Dendritic cell treated with granulocyte-macrophage colony-stimulating factor and Interleukin-4, amounts not matched to agents 40 ng/mL and 50 ng/mL, for 4 days (primary cell): ENCODE measurements around the gene BLCAP.
"Not testable (repeated sequence)": the region's sequence is repeated elsewhere in the genome, so short reads cannot be mapped to it uniquely, and the experiment has no call there.

Experiments
- H3K27ac Mint-ChIP-seq: one replicate; pipeline ENCODE4 v1.8.0; 2022; ENCODE audit warnings: mild to moderate bottlenecking, mixed read lengths
- H3K27me3 Mint-ChIP-seq: one replicate; pipeline ENCODE4 v1.8.0; 2022; ENCODE audit warnings: mild to moderate bottlenecking, mixed read lengths
- H3K36me3 Mint-ChIP-seq: one replicate; pipeline ENCODE4 v1.8.0; 2022; ENCODE audit warnings: low read depth, mixed read lengths
- H3K4me1 Mint-ChIP-seq: one replicate; pipeline ENCODE4 v1.8.0; 2022; ENCODE audit warnings: low read depth, mixed read lengths
- H3K4me3 Mint-ChIP-seq: one replicate; pipeline ENCODE4 v1.8.0; 2022; ENCODE audit warnings: mild to moderate bottlenecking, moderate library complexity, mixed read lengths
- H3K9me3 Mint-ChIP-seq: one replicate; pipeline ENCODE4 v1.8.0; 2022; ENCODE audit warnings: mixed read lengths
- intact Hi-C: fragments of 100-400 bp; cut with micrococcal nuclease; formaldehyde crosslinking; loops from one replicate; pipeline ENCODE4 v1.15.0; 2022

Gene BLCAP, protein sequence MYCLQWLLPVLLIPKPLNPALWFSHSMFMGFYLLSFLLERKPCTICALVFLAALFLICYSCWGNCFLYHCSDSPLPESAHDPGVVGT

GRCh38 chr20:37527638-37528445 is at the start of gene BLCAP:
Gene BLCAP (minus strand): TSS chr20:37527876. CDS start chr20:37519174, 8,702 bp downstream.
- Mint-ChIP-seq H3K4me3 (peak within 1 kb of the TSS; percentile 93), H3K27me3 (peaks cover 8% of the 10 kb centered on the region), H3K4me1 (peaks cover 51% of the 10 kb centered on the region), H3K27ac (peak within 1 kb of the TSS; percentile 98), H3K9me3 (no peaks in the 10 kb centered on the region), H3K36me3 (peaks cover 39% of the 10 kb centered on the region)
- intact Hi-C loops, result loop anchor here (1.0 to 5.0 kb wide), 2 partner anchors 136 to 259 kb away; no protein-coding TSS in a partner anchor

DNA sequence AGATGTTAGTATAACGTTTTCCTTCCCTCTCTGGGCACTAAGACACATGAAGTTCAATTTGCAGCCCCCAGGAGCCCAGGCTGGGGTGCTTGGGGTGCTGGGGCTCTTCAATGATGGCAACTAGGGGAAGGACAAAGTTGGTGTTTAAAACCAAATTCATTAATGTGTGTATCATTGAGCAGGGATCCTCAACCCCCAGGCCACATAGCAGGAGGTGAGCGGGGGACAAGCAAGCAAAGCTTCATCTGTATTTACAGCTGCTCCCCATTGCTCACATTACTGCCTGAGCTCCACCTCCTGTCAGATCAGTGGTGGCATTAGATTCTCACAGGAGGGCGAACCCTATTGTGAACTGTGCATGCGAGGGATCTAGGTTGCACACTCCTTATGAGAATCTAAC is 49.8 kb upstream of the BLCAP start:
- H3K9me3 Mint-ChIP-seq, H3K4me3 Mint-ChIP-seq, intact Hi-C loops, H3K36me3 Mint-ChIP-seq, H3K27ac Mint-ChIP-seq: not testable (repeated sequence)
- Mint-ChIP-seq H3K4me1 (peaks cover 12% of the 10 kb centered on the region), H3K27me3 (peaks cover 28% of the 10 kb centered on the region)

GRCh38 chr20:37576911-37577310 is 49.2 kb upstream of the BLCAP start:
- Mint-ChIP-seq H3K9me3 (no peaks in the 10 kb centered on the region), H3K36me3 (no peaks in the 10 kb centered on the region), H3K4me1 (peaks cover 12% of the 10 kb centered on the region), H3K27me3 (peaks cover 31% of the 10 kb centered on the region), H3K4me3 (no peak overlapping the region), H3K27ac (no peak overlapping the region)
- intact Hi-C loops, result no loop called here

GRCh38 chr20:37575884-37576283 is 48.2 kb upstream of the BLCAP start:
- no peak overlapping the region for H3K27ac Mint-ChIP-seq
- H3K4me3 Mint-ChIP-seq, result no peak overlapping the region
- peaks cover 12% of the 10 kb centered on the region for H3K4me1 Mint-ChIP-seq
- H3K36me3 Mint-ChIP-seq, result no peaks in the 10 kb centered on the region
- no peaks in the 10 kb centered on the region for H3K9me3 Mint-ChIP-seq
- peaks cover 37% of the 10 kb centered on the region for H3K27me3 Mint-ChIP-seq
- intact Hi-C loops, result no loop called here

GRCh38 chr20:37574199-37574890 is 46.7 kb upstream of the BLCAP start:
- peaks cover 12% of the 10 kb centered on the region for H3K4me1 Mint-ChIP-seq
- H3K4me3 Mint-ChIP-seq, result no peak overlapping the region
- peaks cover 44% of the 10 kb centered on the region for H3K27me3 Mint-ChIP-seq
- no peaks in the 10 kb centered on the region for H3K36me3 Mint-ChIP-seq
- H3K27ac Mint-ChIP-seq, result no peak overlapping the region
- intact Hi-C loops, result no loop called here
- H3K9me3 Mint-ChIP-seq, result no peaks in the 10 kb centered on the region

DNA sequence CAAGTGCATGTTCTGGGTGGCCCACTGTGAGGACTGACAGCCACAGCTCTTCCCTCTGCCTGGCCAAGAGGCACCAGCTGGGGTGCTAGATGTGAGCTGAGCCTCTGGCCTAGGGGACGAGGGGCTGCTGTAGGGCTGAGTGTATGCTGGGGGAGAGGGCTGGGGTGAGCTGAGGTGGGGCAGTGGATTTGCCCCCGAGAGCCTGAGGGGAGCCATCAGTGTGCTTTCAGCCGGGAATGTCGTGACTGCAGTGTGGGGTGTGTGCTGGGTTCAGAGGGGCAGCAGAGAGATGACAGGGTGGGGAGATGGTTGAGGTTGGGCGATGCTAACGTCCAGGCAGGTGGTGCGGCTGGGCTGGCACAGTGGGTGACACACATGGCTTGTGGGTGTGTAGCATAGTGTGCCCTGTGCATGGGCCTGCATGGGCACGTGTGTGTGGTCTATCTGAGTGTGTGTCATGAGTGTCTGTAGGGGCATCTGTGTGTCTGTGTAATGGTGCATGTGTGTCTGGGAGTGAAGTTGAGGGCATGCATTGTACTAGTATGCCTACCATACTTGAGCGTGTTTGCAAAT is 46.0 kb upstream of the BLCAP start:
- Mint-ChIP-seq H3K27ac (no peak overlapping the region), H3K27me3 (peaks cover 47% of the 10 kb centered on the region)

DNA sequence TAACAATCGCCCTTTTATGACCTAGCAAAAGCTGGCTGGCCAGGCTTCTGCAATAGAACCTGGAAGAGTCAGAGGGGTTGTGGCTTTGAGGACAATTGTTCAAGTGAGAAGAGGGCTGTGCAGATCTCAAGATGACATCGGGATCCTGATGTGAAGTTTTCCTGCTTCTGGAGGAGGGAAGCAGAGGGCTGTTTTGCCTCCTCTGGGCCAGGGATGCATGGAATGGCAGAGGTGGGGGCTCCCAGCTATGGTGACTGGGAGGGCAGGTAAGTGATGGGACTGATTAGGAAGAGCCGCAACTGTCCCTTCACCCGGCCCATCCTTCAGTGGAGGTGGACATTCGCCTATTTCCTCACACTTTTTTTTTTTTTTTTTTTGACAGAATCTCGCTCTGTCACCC is 43.4 kb upstream of the BLCAP start:
- H3K9me3 Mint-ChIP-seq, result no peaks in the 10 kb centered on the region
- no peak overlapping the region for H3K4me3 Mint-ChIP-seq
- intact Hi-C loops, result no loop called here
- H3K27me3 Mint-ChIP-seq, result peaks cover 54% of the 10 kb centered on the region
- H3K4me1 Mint-ChIP-seq, result peaks cover 9% of the 10 kb centered on the region
- H3K27ac Mint-ChIP-seq, result no peak overlapping the region
- H3K36me3 Mint-ChIP-seq, result no peaks in the 10 kb centered on the region

More for the DNA sequence above, 46.0 kb upstream of the BLCAP start:
- intact Hi-C loops, result no loop called here
- Mint-ChIP-seq H3K4me1 (peaks cover 12% of the 10 kb centered on the region), H3K4me3 (no peak overlapping the region), H3K36me3 (no peaks in the 10 kb centered on the region), H3K9me3 (no peaks in the 10 kb centered on the region)

GRCh38 chr20:37570419-37570818 is 42.7 kb upstream of the BLCAP start:
- Mint-ChIP-seq H3K36me3 (no peaks in the 10 kb centered on the region), H3K4me3 (no peak overlapping the region), H3K27ac (no peak overlapping the region), H3K9me3 (no peaks in the 10 kb centered on the region), H3K4me1 (peaks cover 6% of the 10 kb centered on the region), H3K27me3 (peaks cover 58% of the 10 kb centered on the region)
- intact Hi-C loops, result no loop called here

DNA sequence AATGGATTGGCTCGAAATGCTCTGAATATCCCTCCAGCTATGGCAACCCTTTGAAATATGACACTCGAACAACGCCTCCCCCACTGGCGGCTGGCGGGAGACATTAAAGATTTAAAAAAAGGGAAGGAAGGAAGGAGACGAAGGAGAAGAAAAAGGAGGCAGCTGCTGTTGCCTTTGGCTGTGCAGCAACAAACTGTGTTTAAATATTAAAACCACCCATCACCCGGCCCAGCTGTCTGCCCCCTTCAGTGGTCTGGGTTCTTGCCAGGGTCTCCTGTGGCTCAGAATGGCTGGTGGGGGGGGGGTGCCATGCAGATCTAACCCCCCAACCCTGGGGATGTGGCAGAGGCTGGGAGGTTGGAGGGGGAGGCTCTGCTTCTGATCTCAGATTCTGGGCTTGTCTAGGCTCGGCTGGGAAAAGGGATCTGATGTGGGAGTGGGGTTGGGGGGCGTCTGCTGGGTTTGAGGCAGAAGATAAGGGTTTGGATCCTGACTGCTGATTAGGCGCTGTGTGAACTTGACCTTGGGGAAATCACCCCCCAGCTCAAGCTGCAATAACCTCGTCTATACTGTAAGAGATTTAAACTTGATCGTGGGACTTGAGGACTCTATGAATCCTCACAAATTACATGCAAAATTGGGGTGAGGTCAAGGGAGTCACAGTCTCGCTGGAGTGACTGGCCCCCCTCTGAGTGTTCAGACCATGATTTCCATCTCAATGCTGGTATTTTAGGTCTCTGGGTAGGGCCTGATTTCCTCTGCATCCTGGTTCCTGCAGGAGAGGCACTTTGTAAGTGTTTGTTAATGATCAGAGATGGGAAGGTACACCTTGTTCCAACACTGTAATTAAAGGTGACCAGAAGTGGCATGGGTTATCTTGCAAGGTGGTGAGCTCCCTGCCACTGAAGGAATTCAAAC is 40.3 kb upstream of the BLCAP start:
- Mint-ChIP-seq H3K36me3 (no peaks in the 10 kb centered on the region), H3K27me3 (peaks cover 72% of the 10 kb centered on the region), H3K9me3 (no peaks in the 10 kb centered on the region), H3K27ac (no peak overlapping the region), H3K4me3 (no peak overlapping the region), H3K4me1 (peaks cover 11% of the 10 kb centered on the region)
- intact Hi-C loops, result no loop called here

GRCh38 chr20:37567331-37567665 is 39.6 kb upstream of the BLCAP start:
- Mint-ChIP-seq H3K36me3 (no peaks in the 10 kb centered on the region), H3K4me1 (peaks cover 11% of the 10 kb centered on the region), H3K27ac (no peak overlapping the region), H3K4me3 (no peak overlapping the region), H3K27me3 (peaks cover 71% of the 10 kb centered on the region), H3K9me3 (no peaks in the 10 kb centered on the region)
- intact Hi-C loops, result no loop called here

DNA sequence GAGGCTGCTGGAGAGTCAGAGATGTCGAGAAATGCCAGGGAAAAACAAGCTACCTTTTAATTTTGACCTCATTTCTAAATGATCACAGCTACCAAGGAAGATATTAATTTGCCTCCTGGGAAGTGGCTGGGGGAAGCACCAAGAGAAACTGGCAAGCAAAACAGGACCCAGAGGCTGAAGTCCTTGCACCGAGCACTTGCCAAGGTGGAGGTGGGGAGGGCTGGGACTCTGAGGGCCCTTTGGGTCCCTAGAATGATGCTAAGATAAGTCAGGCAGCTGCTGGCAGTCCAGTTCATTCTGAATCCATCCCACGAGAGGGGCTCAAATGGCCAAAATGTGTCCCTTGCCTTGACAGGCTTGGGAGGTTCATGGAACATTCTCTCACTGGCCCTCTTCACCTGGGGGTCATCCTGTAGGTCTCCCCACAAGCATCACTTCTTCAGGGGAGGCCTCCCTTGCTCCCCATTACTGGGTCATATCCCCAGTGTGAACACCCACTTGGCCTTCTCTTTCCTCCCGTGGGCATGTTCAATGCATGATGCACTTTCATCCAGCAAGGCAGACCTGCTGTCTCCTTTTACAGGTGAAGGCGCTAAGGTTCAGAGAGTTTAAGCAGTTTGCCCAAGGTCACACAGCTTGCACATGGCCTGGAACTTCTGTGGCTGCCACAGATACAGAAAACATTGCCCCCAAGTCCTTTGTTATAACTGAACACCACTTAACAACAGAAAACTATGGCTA is 39.1 kb upstream of the BLCAP start:
- Mint-ChIP-seq H3K27ac (no peak overlapping the region), H3K27me3 (peaks cover 73% of the 10 kb centered on the region), H3K4me3 (no peak overlapping the region), H3K4me1 (peaks cover 11% of the 10 kb centered on the region), H3K9me3 (no peaks in the 10 kb centered on the region), H3K36me3 (no peaks in the 10 kb centered on the region)
- intact Hi-C loops, result no loop called here

GRCh38 chr20:37565134-37565811 is 37.6 kb upstream of the BLCAP start:
- intact Hi-C loops, result loop anchor here (2.0 kb wide), 1 partner anchor 428 kb away; no protein-coding TSS in a partner anchor
- no peaks in the 10 kb centered on the region for H3K36me3 Mint-ChIP-seq
- H3K9me3 Mint-ChIP-seq, result no peaks in the 10 kb centered on the region
- H3K4me3 Mint-ChIP-seq, result no peak overlapping the region
- H3K4me1 Mint-ChIP-seq, result peaks cover 11% of the 10 kb centered on the region
- H3K27ac Mint-ChIP-seq, result no peak overlapping the region
- peaks cover 70% of the 10 kb centered on the region for H3K27me3 Mint-ChIP-seq
